ENCODE measurements around the gene UBR2.

Gene UBR2

GRCh38 chr6:42674780-42675179 lies 111.0 kb downstream of the UBR2 start:
- H3K9me3 ChIP-seq (ENCODE audit: insufficient read depth, low read depth, low read length): no peaks in the 10 kb centered on the region
- no peaks in the 10 kb centered on the region for H3K79me2 ChIP-seq (ENCODE audit: insufficient read depth, low read length)
- no peak overlapping the region for H3K4me3 ChIP-seq (ENCODE audit: low read length, poor library complexity, severe bottlenecking)
- H3K4me1 ChIP-seq (ENCODE audit: insufficient read depth, low read length, poor library complexity, severe bottlenecking): no peaks in the 10 kb centered on the region
- H2AFZ ChIP-seq (ENCODE audit: low read length): no peak overlapping the region
- H3F3A ChIP-seq (ENCODE audit: low read depth): no peaks in the 10 kb centered on the region
- no peak overlapping the region for H3K4me2 ChIP-seq (ENCODE audit: low read depth, low read length, poor library complexity, severe bottlenecking)
- no peaks in the 10 kb centered on the region for H4K20me1 ChIP-seq (ENCODE audit: insufficient read depth, low read length, poor library complexity, severe bottlenecking)
- H3K9me2 ChIP-seq (replicated peaks; ENCODE audit: low read depth, low read length): no peaks in the 10 kb centered on the region
- no peak overlapping the region for H3K9ac ChIP-seq (ENCODE audit: low read depth, low read length, poor library complexity, severe bottlenecking)
- peaks cover 88% of the 10 kb centered on the region; the same call in 1 of the 2 replicates for H3K36me3 ChIP-seq (ENCODE audit: insufficient read depth, low read length)
- H3K27me3 ChIP-seq (ENCODE audit: insufficient read depth, low read length, poor library complexity, severe bottlenecking): no peaks in the 10 kb centered on the region
- TF ChIP-seq EZH2phosphoT487 (IDR thresholded peaks at IDR 0.05; ENCODE audit: borderline replicate concordance) (no peak), CTCF (conservative IDR thresholded peaks at IDR 0.05; ENCODE audit: low read length) (no peak)

- TF ChIP-seq CTCF (conservative IDR thresholded peaks at IDR 0.05; ENCODE audit: low read length) (no peak), EZH2phosphoT487 (IDR thresholded peaks at IDR 0.05; ENCODE audit: borderline replicate concordance) (no peak)
- H3K4me1 ChIP-seq (ENCODE audit: insufficient read depth, low read length, poor library complexity, severe bottlenecking): no peaks in the 10 kb centered on the region
These were observed 115.5 kb downstream of the UBR2 start for GRCh38 chr6:42679358-42679757.

GRCh38 chr6:42688281-42688680 lies 124.5 kb downstream of the UBR2 start:
- H3K4me1 ChIP-seq (ENCODE audit: insufficient read depth, low read length, poor library complexity, severe bottlenecking): peaks cover 3% of the 10 kb centered on the region
- H3K4me3 ChIP-seq (ENCODE audit: low read length, poor library complexity, severe bottlenecking): no peak overlapping the region
- peaks cover 66% of the 10 kb centered on the region; the same call in 1 of the 2 replicates for H3K36me3 ChIP-seq (ENCODE audit: insufficient read depth, low read length)
- H3K27me3 ChIP-seq (ENCODE audit: insufficient read depth, low read length, poor library complexity, severe bottlenecking): no peaks in the 10 kb centered on the region
- no peaks in the 10 kb centered on the region for H3K9me3 ChIP-seq (ENCODE audit: insufficient read depth, low read depth, low read length)
- TF ChIP-seq EZH2phosphoT487 (IDR thresholded peaks at IDR 0.05; ENCODE audit: borderline replicate concordance) (no peak), CTCF (conservative IDR thresholded peaks at IDR 0.05; ENCODE audit: low read length) (no peak)
- no peak overlapping the region for H3K9ac ChIP-seq (ENCODE audit: low read depth, low read length, poor library complexity, severe bottlenecking)
- H4K20me1 ChIP-seq (ENCODE audit: insufficient read depth, low read length, poor library complexity, severe bottlenecking): no peaks in the 10 kb centered on the region
- H3K9me2 ChIP-seq (replicated peaks; ENCODE audit: low read depth, low read length): no peaks in the 10 kb centered on the region
- no peaks in the 10 kb centered on the region for H3K79me2 ChIP-seq (ENCODE audit: insufficient read depth, low read length)
- H2AFZ ChIP-seq (ENCODE audit: low read length): no peak overlapping the region
- no peaks in the 10 kb centered on the region for H3F3A ChIP-seq (ENCODE audit: low read depth)
- no peak overlapping the region for H3K4me2 ChIP-seq (ENCODE audit: low read depth, low read length, poor library complexity, severe bottlenecking)

More at GRCh38 chr6:42679358-42679757, 115.5 kb downstream of the UBR2 start:
- Histone ChIP-seq H3K36me3 (ENCODE audit: insufficient read depth, low read length) (peaks cover 86% of the 10 kb centered on the region), H3K4me2 (ENCODE audit: low read depth, low read length, poor library complexity, severe bottlenecking) (no peak overlapping the region), H3F3A (ENCODE audit: low read depth) (no peaks in the 10 kb centered on the region), H4K20me1 (ENCODE audit: insufficient read depth, low read length, poor library complexity, severe bottlenecking) (no peaks in the 10 kb centered on the region), H3K79me2 (ENCODE audit: insufficient read depth, low read length) (no peaks in the 10 kb centered on the region), H3K4me3 (ENCODE audit: low read length, poor library complexity, severe bottlenecking) (no peak overlapping the region), H3K27me3 (ENCODE audit: insufficient read depth, low read length, poor library complexity, severe bottlenecking) (no peaks in the 10 kb centered on the region), H3K9me3 (ENCODE audit: insufficient read depth, low read depth, low read length) (no peaks in the 10 kb centered on the region), H3K9me2 (replicated peaks; ENCODE audit: low read depth, low read length) (no peaks in the 10 kb centered on the region), H2AFZ (ENCODE audit: low read length) (no peak overlapping the region), H3K9ac (ENCODE audit: low read depth, low read length, poor library complexity, severe bottlenecking) (no peak overlapping the region)

Measured in Loucy (cell line).